A673 (cell line): ENCODE measurements around the gene RASSF6. TPM values are rescaled to one million over a fixed set of nuclear protein-coding genes. Genes with fewer than 3 reads are reported as not detected.
A peak's percentile ranks its signal among the peaks of the same experiment; 100 is the strongest.

Source experiments
- BruUV-seq: library from RNA; stranded (reverse); fragments of 400-500 nt; replicated peaks from 2 replicates; lab custom pipeline; 2021; lab: Mats Ljungman, UMichigan
- CTCF ChIA-PET: fragments of 300-600 bp; sonication (Branson Sonifier 250); formaldehyde crosslinking; loops from one replicate; lab custom pipeline; 2022; ENCODE audit warnings: antibody characterized with exemption; lab: Charles Lee
- POLR2A ChIA-PET: fragments of 300-600 bp; sonication (Branson Sonifier 250); formaldehyde crosslinking; loops from one replicate; lab custom pipeline; 2022; ENCODE audit warnings: antibody characterized with exemption; ENCODE audit not compliant: low non-redundant PET; lab: Charles Lee
- DNase-seq: peaks from one replicate; pipeline ENCODE4 v3.0.0-alpha.2; 2015; ENCODE audit warnings: low spot score
- H3K27ac ChIP-seq: fragments of 200-600 bp; sonication (generic); 2 replicates; pipeline ENCODE4 v1.5.1; 2016; ENCODE audit warnings: mixed run types, low read depth, mild to moderate bottlenecking, mixed read lengths, antibody characterized with exemption, low read length; ENCODE audit not compliant: poor library complexity, severe bottlenecking
- H3K27me3 ChIP-seq: fragments of 200-600 bp; sonication (generic); replicated peaks from 2 replicates; pipeline ENCODE4 v1.6.1; 2017; ENCODE audit warnings: mixed run types, low read depth, mild to moderate bottlenecking, mixed read lengths, antibody characterized with exemption, low read length; ENCODE audit not compliant: insufficient read depth, poor library complexity
- H3K36me3 ChIP-seq: fragments of 200-600 bp; sonication (generic); 2 replicates; pipeline ENCODE4 v1.6.1; 2016; ENCODE audit warnings: mixed run types, mild to moderate bottlenecking, mixed read lengths, antibody characterized with exemption, low read length; ENCODE audit not compliant: insufficient read depth, poor library complexity, severe bottlenecking
- H3K4me1 ChIP-seq: fragments of 200-600 bp; sonication (generic); 2 replicates; pipeline ENCODE4 v1.6.1; 2017; ENCODE audit warnings: mixed run types, mild to moderate bottlenecking, mixed read lengths, antibody characterized with exemption, low read length; ENCODE audit not compliant: insufficient read depth, poor library complexity, severe bottlenecking
- H3K4me3 ChIP-seq: fragments of 200-600 bp; sonication (generic); 2 replicates; pipeline ENCODE4 v1.5.1; 2016; ENCODE audit warnings: low read depth, mixed run types, mild to moderate bottlenecking, mixed read lengths, low read length; ENCODE audit not compliant: poor library complexity, severe bottlenecking
- H3K9me3 ChIP-seq: fragments of 200-600 bp; sonication (generic); 2 replicates; pipeline ENCODE4 v1.6.1; 2016; ENCODE audit warnings: mixed run types, low read depth, mild to moderate bottlenecking, mixed read lengths, antibody characterized with exemption, low read length; ENCODE audit not compliant: poor library complexity, severe bottlenecking
- CTCF ChIP-seq: fragments of 300-800, 200-600 bp; sonication (generic); conservative IDR thresholded peaks from 2 replicates; pipeline ENCODE4 v1.5.1; 2017; ENCODE audit warnings: low read depth, mild to moderate bottlenecking, antibody characterized with exemption, low read length, moderate library complexity, mixed read lengths
- EZH2 ChIP-seq: fragments of 200-600 bp; sonication (generic); IDR thresholded peaks from 2 replicates; pipeline ENCODE4 v1.6.1; 2017; ENCODE audit warnings: borderline replicate concordance, low read depth, mild to moderate bottlenecking, mixed read lengths, antibody characterized with exemption, low read length; ENCODE audit not compliant: poor library complexity, severe bottlenecking
- intact Hi-C: fragments of 100-400 bp; cut with micrococcal nuclease; formaldehyde crosslinking; loops from one replicate; pipeline ENCODE4 v1.10.0; 2022; ENCODE audit not compliant: unreplicated experiment
- total RNA-seq: library from RNA; stranded (reverse); gene quantifications from 2 replicates; pipeline ENCODE4 v1.2.3, GENCODE V29; 2021

RASSF6 gene
- total RNA-seq, 1 experiment from 2014 or later: not detected

- ChIA-PET POLR2A (no interaction called here), CTCF (interaction anchor here (0.6 kb wide), 1 partner anchor 500 kb away, joined by 10 read pairs; no protein-coding TSS in a partner anchor)
- no peak overlapping the region for H3K27ac ChIP-seq
- no peaks in the 10 kb centered on the region for H3K9me3 ChIP-seq
- DNase-seq: peak; percentile 72
- BruUV-seq: no TSS peak
- no peak overlapping the region for H3K4me3 ChIP-seq
- TF ChIP-seq CTCF (peak; percentile 52), EZH2 (no peak)
- no peaks in the 10 kb centered on the region for H3K36me3 ChIP-seq
- intact Hi-C loops: loop anchor here (2.0 to 10.0 kb wide), 3 partner anchors 260 to 652 kb away; no protein-coding TSS in a partner anchor
- peaks cover 19% of the 10 kb centered on the region for H3K4me1 ChIP-seq
- no peaks in the 10 kb centered on the region for H3K27me3 ChIP-seq
Observed at GRCh38 chr4:73662709-73663546, 42.7 kb upstream of the RASSF6 start.

GRCh38 chr4:73661646-73662119, 41.4 kb upstream of the RASSF6 start:
- BruUV-seq: no TSS peak
- no peak for DNase-seq

DNA sequence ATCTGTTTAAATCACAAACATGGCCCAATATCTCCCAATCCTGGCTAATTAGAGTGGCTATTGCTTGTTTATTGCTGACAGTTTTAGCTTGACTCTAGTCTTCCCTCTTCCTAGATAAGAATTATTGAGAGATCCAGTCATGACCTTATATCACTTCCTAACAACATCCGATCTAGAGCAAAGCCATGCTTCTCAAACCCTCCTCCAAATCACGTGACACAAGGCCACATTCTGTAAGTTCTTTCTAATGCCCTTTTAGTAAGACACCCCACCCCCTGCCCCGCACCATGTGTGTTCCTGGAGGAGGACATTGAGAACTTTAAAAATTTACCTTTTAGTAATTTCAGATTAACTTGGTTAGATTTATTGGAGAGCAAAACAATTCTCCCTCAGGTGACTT, 40.6 kb upstream of the RASSF6 start:
- Histone ChIP-seq H3K27me3 (no peaks in the 10 kb centered on the region), H3K4me3 (no peak overlapping the region), H3K9me3 (no peaks in the 10 kb centered on the region), H3K4me1 (peaks cover 19% of the 10 kb centered on the region), H3K36me3 (no peaks in the 10 kb centered on the region), H3K27ac (no peak overlapping the region)
- TF ChIP-seq EZH2 (no peak), CTCF (no peak)
- ChIA-PET CTCF (no interaction called here), POLR2A (no interaction called here)
- intact Hi-C loops: loop anchor here (10.0 kb wide), 1 partner anchor 654 kb away; no protein-coding TSS in a partner anchor
- no peak for DNase-seq
- no TSS peak for BruUV-seq

More at GRCh38 chr4:73661646-73662119, 41.4 kb upstream of the RASSF6 start:
- H3K27ac ChIP-seq: no peak overlapping the region
- ChIA-PET CTCF (no interaction called here), POLR2A (no interaction called here)
- no peaks in the 10 kb centered on the region for H3K9me3 ChIP-seq
- intact Hi-C loops: loop anchor here (2.0 to 10.0 kb wide), 3 partner anchors 261 to 653 kb away; no protein-coding TSS in a partner anchor
- no peaks in the 10 kb centered on the region for H3K27me3 ChIP-seq
- H3K4me1 ChIP-seq: peaks cover 19% of the 10 kb centered on the region
- H3K36me3 ChIP-seq: no peaks in the 10 kb centered on the region
- no peak for TF ChIP-seq EZH2
- no peak for TF ChIP-seq CTCF
- no peak overlapping the region for H3K4me3 ChIP-seq
